Pericardium fibroblast (primary cell): Measurements from ENCODE around the gene PPRC1. TPM values are rescaled to one million over a fixed set of nuclear protein-coding genes. Genes with fewer than 3 reads are reported as not detected.

Experiments used
- total RNA-seq: library from RNA; depleted of rRNA; stranded (reverse); fragments of >200 nt; gene quantifications from 2 replicates; pipeline ENCODE4 v1.2.3, GENCODE V29; 2015

The PPRC1 gene, protein sequence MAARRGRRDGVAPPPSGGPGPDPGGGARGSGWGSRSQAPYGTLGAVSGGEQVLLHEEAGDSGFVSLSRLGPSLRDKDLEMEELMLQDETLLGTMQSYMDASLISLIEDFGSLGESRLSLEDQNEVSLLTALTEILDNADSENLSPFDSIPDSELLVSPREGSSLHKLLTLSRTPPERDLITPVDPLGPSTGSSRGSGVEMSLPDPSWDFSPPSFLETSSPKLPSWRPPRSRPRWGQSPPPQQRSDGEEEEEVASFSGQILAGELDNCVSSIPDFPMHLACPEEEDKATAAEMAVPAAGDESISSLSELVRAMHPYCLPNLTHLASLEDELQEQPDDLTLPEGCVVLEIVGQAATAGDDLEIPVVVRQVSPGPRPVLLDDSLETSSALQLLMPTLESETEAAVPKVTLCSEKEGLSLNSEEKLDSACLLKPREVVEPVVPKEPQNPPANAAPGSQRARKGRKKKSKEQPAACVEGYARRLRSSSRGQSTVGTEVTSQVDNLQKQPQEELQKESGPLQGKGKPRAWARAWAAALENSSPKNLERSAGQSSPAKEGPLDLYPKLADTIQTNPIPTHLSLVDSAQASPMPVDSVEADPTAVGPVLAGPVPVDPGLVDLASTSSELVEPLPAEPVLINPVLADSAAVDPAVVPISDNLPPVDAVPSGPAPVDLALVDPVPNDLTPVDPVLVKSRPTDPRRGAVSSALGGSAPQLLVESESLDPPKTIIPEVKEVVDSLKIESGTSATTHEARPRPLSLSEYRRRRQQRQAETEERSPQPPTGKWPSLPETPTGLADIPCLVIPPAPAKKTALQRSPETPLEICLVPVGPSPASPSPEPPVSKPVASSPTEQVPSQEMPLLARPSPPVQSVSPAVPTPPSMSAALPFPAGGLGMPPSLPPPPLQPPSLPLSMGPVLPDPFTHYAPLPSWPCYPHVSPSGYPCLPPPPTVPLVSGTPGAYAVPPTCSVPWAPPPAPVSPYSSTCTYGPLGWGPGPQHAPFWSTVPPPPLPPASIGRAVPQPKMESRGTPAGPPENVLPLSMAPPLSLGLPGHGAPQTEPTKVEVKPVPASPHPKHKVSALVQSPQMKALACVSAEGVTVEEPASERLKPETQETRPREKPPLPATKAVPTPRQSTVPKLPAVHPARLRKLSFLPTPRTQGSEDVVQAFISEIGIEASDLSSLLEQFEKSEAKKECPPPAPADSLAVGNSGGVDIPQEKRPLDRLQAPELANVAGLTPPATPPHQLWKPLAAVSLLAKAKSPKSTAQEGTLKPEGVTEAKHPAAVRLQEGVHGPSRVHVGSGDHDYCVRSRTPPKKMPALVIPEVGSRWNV (N-terminal part only)
- total RNA-seq: 14.7 and 17.3 TPM in 2 replicates

DNA sequence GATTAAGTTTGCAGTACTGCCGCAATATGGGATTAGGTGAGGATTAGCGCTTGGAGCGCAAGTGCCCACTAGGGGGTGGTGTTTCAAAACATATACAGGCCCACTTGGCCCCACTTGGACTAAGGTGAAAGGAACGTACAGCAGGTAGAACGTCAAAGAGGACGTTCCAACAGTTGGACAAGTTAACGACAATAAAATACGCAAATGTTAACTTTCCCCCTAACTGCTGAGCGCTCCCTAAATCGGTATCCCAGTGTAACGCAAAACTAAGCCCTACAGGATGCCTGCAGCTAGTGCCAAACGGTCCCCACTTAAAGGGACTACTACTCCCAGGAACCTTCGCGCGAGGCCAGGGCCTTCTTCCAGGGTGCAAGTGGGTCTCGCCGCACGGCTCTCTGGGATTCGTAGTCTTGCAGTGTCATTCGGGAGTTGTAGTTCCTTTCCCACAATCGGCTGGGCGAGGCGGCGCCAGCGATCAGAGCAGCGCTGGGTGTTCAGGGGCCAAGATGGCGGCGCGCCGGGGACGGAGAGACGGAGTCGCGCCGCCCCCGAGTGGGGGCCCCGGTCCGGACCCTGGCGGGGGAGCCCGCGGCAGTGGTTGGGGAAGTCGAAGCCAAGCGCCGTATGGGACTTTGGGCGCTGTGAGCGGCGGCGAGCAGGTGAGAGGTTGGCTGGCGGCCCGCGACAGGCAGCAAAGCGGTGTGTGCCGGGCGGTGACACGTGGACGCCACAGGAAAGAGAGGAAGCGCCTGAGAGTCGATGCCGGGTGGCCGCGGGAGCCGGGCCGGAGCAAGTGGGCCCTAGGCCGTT lies at the start of gene PPRC1:
TSS of gene PPRC1 (plus strand) at position 478 of the 810 bp plus-strand sequence. CDS start at position 507, 29 bp downstream.

DNA sequence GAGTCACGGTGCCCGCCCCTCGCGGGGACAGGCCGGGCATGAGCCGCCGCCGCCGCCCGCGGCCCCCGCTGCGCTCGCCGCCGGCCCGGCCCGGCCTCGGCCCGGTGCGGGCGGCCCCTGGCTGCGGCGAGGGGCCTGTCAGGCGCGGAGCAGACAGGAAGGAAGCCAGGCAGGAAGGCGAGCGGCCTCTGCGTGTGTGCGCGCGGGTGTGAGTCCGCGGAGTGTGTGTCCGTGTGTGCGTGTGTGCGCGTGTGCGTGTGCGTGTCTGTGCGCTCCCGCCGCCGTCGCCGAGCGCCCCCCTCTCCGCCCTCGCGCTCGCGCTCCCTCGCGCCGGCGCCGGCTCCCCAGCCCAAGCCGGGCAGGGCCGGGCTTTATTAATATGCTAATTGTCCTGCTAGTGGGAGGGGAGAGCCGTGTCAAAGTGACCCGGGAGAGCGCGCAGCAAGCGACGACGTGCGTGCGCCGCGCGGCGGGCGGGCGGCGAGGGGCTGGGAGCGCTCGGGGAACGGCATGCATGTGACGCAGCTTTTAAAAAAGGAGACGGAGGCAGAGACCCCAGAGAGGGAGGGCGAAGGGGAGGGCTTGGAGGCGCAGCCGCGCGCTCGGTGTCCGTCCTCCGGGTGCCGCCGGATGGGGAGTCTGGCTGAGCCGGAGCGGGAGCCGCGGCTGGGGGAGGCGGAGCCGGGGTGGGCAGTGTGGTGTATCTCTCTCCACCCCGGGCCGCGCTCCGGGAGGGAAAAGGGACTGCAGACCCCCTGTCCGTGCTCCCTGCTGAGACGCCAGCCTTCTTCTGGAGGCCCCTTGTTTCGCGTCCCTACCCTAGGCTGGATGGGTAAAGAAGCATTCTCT lies 12.5 kb upstream of the PPRC1 start, which contains the start of gene LDB1:
TSS of gene LDB1 (minus strand) at position 227 of the 849 bp plus-strand sequence. CDS start 258 bp downstream, outside the sequence.

DNA sequence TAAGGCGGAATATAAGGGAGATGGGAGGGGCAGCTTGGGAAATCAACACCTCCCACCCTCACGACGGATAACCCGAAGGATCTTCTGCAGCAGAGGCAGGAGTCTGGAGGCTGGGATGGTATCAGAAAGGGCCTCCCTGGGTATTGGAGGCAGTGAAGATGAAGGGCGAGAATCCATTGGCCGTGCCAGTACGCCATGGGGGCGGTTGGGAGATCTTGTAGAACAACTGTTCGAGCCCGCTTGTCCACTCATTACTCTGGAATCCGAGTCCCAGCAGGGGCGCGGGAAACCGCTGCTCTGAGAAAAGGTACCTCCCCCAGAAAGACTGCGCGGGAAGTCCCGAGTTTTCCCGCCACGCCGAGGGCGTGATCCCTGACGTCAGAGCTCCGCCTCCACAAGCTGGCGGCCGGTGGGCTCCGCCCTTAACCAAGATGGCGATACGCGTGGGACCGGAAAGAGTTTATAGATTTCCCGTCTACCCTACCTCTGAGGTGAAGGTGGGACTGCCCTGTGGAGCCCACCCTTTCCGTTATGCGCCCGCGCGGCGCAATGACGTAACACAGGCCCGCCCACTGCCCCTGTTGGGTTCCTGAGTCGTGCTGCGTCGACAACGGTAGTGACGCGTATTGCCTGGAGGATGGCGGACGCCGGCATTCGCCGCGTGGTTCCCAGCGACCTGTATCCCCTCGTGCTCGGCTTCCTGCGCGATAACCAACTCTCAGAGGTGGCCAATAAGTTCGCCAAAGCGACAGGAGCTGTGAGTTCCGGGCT lies 19.1 kb downstream of the PPRC1 start, which contains the start of gene NOLC1:
TSS of gene NOLC1 (plus strand) at position 616 of the 771 bp plus-strand sequence. CDS start at position 638, 22 bp downstream.

Other genes starting within 250 kb of the PPRC1 start
- gene ARMH3, start 76.9 kb upstream of the PPRC1 start, total RNA-seq: 5.7 and 7.7 TPM in 2 replicates
- gene HPS6, start 67.7 kb upstream of the PPRC1 start, total RNA-seq: 32.8 and 38.7 TPM in 2 replicates
- gene LDB1, start 12.7 kb upstream of the PPRC1 start, total RNA-seq: 44.2 and 68.1 TPM in 2 replicates
- 37.6 and 67.2 TPM in 2 replicates for gene NOLC1, start 19.3 kb downstream of the PPRC1 start, total RNA-seq
- 0.68 and 1.2 TPM in 2 replicates for gene ELOVL3, start 93.3 kb downstream of the PPRC1 start, total RNA-seq
- gene PITX3, start 108.5 kb downstream of the PPRC1 start, total RNA-seq: 0.17 and 1.5 TPM in 2 replicates
- 36.1 and 43.4 TPM in 2 replicates for gene GBF1, start 112.5 kb downstream of the PPRC1 start, total RNA-seq